Measurements from ENCODE around the gene DNAH10. TPM values are rescaled to one million over a fixed set of nuclear protein-coding genes. Genes with fewer than 3 reads are reported as not detected.

DNAH10 gene
- total RNA-seq, 1 experiment from 2014 or later, result 0.74 TPM

GRCh38 chr12:123743002-123743401 is 19.1 kb upstream of the DNAH10 start:
- no peak for DNase-seq (ENCODE audit: low read depth)
- in situ Hi-C loops (cut with HindIII; ENCODE audit: low pct_unique_long_range_greater_than_20kb, low sequenced_read_pairs), result no loop called here

DNA sequence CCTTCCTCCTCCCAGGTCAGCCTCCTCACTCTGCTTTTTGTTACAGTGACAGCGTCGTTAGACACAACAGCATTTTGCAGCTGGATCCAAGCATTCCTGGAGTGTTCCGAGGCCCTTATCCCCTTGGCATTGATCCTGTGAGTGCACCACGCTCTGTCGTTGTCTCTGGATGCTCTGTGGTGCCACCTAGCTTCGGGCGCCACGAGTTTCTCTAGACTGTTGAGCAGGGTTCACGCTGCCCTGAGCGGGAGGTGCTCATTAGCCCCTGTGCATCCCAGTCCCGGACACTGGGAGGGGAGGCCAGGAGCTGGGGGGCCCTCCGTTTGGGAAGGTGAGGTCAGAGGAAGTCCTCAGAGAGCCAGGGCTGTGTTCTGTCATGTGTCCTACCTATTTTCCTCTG is 17.3 kb upstream of the DNAH10 start:
- in situ Hi-C loops (cut with HindIII; ENCODE audit: low pct_unique_long_range_greater_than_20kb, low sequenced_read_pairs), result no loop called here
- DNase-seq (ENCODE audit: low read depth), result no peak

DNA sequence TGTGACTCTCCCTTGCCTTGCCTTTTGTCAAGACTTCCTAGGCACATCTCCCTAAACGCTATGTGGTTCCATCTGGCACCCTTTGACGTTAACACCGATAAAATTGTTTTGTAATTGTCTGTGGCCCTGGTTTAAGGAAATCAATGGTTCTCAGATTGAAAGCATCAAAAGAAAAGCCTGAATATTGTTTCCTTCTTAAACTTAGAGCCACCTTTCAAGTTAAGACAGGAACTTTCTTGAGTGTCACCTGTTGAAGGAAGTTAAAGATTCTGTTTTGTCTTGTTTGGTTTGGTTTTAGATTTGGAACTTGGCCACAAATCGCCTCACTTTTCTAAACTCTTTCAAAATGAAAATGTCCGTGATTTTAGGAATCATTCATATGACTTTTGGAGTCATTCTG is 14.8 kb upstream of the DNAH10 start:
- in situ Hi-C loops (cut with HindIII; ENCODE audit: low pct_unique_long_range_greater_than_20kb, low sequenced_read_pairs), result no loop called here

GRCh38 chr12:123748161-123748560 is 13.9 kb upstream of the DNAH10 start:
- DNase-seq (ENCODE audit: low read depth), result no peak
- in situ Hi-C loops (cut with HindIII; ENCODE audit: low pct_unique_long_range_greater_than_20kb, low sequenced_read_pairs), result no loop called here

More for the DNA sequence above, 14.8 kb upstream of the DNAH10 start:
- DNase-seq (ENCODE audit: low read depth), result no peak

DNA sequence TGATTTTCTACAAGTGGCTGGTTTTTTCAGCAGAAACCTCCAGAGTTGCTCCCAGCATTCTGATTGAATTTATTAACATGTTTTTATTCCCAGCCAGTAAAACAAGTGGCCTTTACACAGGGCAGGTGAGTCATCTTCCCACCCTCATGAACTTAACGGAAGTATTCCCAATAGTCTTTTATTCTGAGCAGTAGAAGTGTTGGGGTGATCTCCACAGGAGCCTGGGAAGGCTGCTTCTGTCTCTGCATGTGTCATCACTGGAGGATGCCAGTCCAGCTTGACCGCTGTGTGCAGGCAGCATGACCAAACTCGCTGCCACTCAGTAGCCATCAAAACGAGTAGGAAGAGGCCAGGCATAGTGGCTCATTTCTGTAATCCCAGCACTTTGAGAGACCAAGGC is 13.4 kb upstream of the DNAH10 start:
- peak; percentile 90 for DNase-seq (ENCODE audit: low read depth)

GRCh38 chr12:123749355-123749754 is 12.7 kb upstream of the DNAH10 start:
- in situ Hi-C loops (cut with HindIII; ENCODE audit: low pct_unique_long_range_greater_than_20kb, low sequenced_read_pairs), result no loop called here
- no peak for DNase-seq (ENCODE audit: low read depth)

More for the DNA sequence above, 13.4 kb upstream of the DNAH10 start:
- in situ Hi-C loops (cut with HindIII; ENCODE audit: low pct_unique_long_range_greater_than_20kb, low sequenced_read_pairs), result no loop called here

DNA sequence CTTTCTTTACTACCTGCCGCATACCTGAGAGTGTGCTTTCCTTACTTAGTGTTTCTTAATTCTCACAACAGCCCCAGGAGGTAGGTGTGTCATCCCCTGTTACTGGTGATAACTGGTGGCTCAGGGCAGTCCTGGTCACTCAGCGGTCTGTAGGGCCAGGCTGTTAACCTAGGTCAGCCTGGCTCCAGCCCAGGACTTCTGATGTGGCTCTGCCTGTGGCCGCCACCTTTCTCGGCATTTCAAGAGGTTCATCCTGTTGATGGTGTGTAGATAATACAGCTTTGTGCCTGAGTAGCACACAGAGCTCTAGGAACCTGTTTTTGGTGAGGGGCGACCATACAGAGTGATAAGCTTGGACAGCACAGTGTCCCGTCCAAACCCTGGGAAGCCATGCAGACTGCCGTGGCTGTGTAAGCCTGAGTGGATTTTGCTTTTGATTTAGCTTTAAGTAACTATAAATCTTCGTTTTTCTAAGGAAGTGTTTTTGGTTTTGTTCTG is 11.9 kb upstream of the DNAH10 start:
- DNase-seq (ENCODE audit: low read depth), result no peak
- in situ Hi-C loops (cut with HindIII; ENCODE audit: low pct_unique_long_range_greater_than_20kb, low sequenced_read_pairs), result no loop called here

GRCh38 chr12:123752046-123752445 is 10.1 kb upstream of the DNAH10 start:
- in situ Hi-C loops (cut with HindIII; ENCODE audit: low pct_unique_long_range_greater_than_20kb, low sequenced_read_pairs), result no loop called here
- DNase-seq (ENCODE audit: low read depth), result peak; percentile 16

- in situ Hi-C loops (cut with HindIII; ENCODE audit: low pct_unique_long_range_greater_than_20kb, low sequenced_read_pairs), result no loop called here
- no peak for DNase-seq (ENCODE audit: low read depth)
Observed at GRCh38 chr12:123754041-123754772, 7.9 kb upstream of the DNAH10 start.

DNA sequence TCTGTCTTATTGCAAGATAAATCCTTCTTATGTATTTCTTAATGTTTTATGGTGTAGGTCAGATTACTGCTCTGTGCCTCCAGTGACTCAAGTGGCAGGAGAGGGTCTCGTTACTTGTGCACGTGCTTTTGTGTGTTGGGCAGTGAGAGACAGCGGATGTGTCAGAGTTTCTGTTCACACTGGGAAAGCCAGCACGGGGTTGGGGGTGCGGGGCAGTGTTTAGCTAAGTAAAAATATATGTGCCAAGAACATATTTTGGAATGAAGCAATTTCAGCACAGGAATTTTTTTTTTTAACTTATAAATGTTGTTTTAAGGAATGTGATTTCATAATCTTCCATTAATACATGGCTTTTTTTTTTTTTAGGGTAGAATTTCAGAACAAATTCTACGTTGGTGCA is 4.5 kb upstream of the DNAH10 start:
- in situ Hi-C loops (cut with HindIII; ENCODE audit: low pct_unique_long_range_greater_than_20kb, low sequenced_read_pairs), result no loop called here
- DNase-seq (ENCODE audit: low read depth), result no peak

DNA sequence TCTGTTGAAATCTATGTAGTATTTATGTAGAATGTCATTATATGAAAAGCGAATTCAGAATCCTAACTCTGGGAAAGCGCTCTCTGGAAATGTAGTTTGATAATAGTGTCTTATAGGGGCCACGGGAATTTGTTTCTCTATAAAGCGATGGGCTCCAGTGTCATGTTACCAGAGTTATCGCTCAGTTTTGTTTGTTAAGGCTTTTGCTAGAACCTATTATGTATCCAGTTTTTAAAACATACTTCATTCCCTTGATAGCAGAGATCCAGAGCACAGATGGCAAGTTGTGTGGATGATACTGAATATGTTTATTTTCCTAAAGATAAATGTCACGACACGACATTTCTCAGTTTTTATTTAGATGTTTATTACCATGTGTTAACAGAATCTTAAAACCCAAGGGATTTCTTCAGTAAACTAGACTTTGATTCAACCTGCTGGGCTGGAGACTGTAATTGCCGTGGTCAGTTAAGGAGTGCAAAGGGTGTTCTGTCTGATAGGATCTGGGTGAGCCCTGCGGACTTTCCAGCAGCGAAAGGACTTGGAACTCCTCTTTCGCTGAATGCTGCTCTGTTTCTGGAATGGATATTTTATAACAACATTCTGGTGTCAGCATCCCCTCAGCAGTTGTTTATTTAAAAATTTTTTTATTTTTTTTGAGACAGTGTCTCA is 1.7 kb upstream of the DNAH10 start:
- in situ Hi-C loops (cut with HindIII; ENCODE audit: low pct_unique_long_range_greater_than_20kb, low sequenced_read_pairs), result no loop called here
- DNase-seq (ENCODE audit: low read depth), result no peak

- DNase-seq (ENCODE audit: low read depth), result no peak
- in situ Hi-C loops (cut with HindIII; ENCODE audit: low pct_unique_long_range_greater_than_20kb, low sequenced_read_pairs), result no loop called here
Observed at GRCh38 chr12:123762715-123763052, 583 bp downstream of the DNAH10 start.

- DNase-seq (ENCODE audit: low read depth), result no peak
- in situ Hi-C loops (cut with HindIII; ENCODE audit: low pct_unique_long_range_greater_than_20kb, low sequenced_read_pairs), result no loop called here
Observed at GRCh38 chr12:123763093-123763492, 992 bp downstream of the DNAH10 start.

DNA sequence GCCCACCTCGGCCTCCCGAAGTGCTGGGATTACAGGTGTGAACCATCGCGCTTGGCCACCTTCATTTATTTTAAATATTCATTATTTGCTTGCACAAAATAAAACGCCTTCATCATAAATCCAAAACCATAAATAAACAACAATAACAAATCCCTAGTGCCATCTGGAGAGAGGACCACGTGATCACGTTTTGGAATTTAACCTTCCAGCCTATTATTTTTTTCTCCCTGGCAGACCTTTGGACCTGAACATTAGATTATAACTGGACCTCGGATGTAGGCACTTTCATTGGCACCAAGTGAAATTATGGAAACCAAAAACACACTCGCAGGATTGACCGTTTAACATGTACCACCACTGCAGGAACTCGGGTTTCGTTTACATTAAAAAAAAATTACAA is 2.0 kb downstream of the DNAH10 start:
- no peak for DNase-seq (ENCODE audit: low read depth)
- in situ Hi-C loops (cut with HindIII; ENCODE audit: low pct_unique_long_range_greater_than_20kb, low sequenced_read_pairs), result no loop called here

GRCh38 chr12:123765504-123766035 is 3.5 kb downstream of the DNAH10 start:
- in situ Hi-C loops (cut with HindIII; ENCODE audit: low pct_unique_long_range_greater_than_20kb, low sequenced_read_pairs), result no loop called here
- DNase-seq (ENCODE audit: low read depth), result no peak

- DNase-seq (ENCODE audit: low read depth), result no peak
- in situ Hi-C loops (cut with HindIII; ENCODE audit: low pct_unique_long_range_greater_than_20kb, low sequenced_read_pairs), result no loop called here
Observed at GRCh38 chr12:123767613-123768012, 5.5 kb downstream of the DNAH10 start.

DNA sequence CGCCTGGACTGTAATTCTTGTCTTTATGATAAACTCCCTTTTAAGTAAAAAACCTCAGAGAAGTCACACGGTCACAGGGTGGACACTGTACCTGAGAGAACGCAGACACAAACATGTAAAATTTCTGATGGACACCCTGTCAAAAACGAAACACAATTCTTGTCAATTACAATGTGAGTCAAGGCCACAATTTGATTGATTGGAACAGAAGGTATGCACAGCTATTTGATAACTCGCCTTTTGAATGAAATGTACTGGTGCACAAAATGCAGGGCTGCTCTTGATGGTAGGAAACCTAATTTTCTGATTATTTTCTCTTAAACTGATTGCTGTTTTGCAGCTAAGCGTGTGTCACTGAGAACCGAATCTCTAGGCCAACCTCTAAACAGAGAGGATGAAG is 9.2 kb downstream of the DNAH10 start:
- no peak for DNase-seq (ENCODE audit: low read depth)
- in situ Hi-C loops (cut with HindIII; ENCODE audit: low pct_unique_long_range_greater_than_20kb, low sequenced_read_pairs), result no loop called here

DNA sequence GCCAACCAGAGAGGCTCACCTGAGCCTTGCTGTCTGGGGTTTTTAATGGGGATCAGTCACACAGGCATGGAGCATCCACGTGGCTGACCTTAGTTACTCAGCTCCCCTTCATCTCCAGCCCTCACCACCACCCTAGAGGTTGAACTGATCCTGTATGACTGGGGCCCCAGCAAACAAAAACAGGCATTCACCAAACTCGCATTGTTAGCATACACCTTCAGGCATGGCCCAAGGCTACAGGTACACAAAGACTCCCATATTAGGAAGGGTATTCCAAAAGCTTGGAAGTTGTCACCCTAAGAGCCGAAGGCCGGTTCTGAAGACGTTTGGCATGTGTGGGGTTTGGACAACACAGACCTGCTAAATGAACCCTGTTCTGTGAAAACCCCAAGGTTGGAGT is 10.0 kb downstream of the DNAH10 start:
- no peak for DNase-seq (ENCODE audit: low read depth)
- in situ Hi-C loops (cut with HindIII; ENCODE audit: low pct_unique_long_range_greater_than_20kb, low sequenced_read_pairs), result no loop called here

DNA sequence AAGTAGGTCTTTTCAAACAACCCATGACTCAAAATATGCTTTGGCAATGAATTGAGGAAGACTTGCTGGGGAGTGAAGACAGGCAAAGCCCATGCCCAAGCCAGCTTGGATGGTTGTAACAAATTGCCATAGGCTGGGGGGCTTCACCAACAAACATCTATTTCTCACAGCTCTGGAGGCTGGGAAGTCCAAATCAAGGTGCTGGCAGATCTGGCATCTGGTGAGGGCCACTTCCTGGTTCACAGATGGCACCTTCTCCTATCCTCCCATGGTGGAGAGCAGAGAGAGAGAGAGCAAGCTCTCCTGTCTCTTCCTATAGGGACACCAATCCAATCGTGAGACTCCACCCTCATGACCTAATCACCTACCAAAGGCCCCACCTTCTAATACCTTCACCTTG is 11.3 kb downstream of the DNAH10 start:
- DNase-seq (ENCODE audit: low read depth), result no peak
- in situ Hi-C loops (cut with HindIII; ENCODE audit: low pct_unique_long_range_greater_than_20kb, low sequenced_read_pairs), result no loop called here

GRCh38 chr12:123779551-123779950 is 17.4 kb downstream of the DNAH10 start:
- DNase-seq (ENCODE audit: low read depth), result no peak
- in situ Hi-C loops (cut with HindIII; ENCODE audit: low pct_unique_long_range_greater_than_20kb, low sequenced_read_pairs), result no loop called here
